SIG-M5 treated with dmso at 0.1 percent for 504 hours (cell line): ENCODE results near the gene WWOX.

ENCODE experiments used
- DNase-seq: peaks from one replicate; lab custom pipeline; 2025; ENCODE audit not compliant: unreplicated experiment; lab: John Stamatoyannopoulos, UW

WWOX gene

DNA sequence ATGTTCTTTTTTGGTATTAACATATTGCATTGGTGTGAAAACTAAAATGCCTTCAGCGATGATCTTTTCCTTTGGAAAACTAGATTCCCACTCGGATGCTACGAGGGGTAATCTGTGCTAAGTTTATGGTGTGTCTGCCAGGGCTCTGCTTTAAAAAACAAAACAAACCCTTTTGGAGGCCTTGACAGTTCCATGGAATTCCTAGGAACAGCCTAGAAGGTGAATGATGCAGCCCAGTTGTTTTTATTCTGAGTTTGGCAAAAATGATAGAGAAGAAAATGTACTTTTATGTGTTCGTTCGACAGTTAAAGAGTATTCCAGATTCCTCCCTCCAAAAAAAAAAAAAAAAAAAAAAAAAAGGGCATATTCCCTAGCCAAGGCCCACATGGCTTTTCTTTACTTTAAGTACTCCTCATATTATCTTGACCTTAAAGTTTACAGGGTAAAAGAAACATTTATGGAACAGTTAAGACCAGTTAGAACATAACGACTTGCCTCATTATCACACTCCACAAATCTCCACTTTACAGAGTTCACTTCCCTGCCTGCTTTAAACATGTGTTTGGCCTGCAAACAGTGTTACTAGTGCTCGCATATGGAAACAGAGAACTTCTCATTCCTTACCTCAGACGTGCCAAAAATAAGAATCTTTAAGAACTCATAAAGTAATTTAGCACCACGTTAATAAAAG lies 159.1 kb downstream of the WWOX start:
- no peak for DNase-seq

DNA sequence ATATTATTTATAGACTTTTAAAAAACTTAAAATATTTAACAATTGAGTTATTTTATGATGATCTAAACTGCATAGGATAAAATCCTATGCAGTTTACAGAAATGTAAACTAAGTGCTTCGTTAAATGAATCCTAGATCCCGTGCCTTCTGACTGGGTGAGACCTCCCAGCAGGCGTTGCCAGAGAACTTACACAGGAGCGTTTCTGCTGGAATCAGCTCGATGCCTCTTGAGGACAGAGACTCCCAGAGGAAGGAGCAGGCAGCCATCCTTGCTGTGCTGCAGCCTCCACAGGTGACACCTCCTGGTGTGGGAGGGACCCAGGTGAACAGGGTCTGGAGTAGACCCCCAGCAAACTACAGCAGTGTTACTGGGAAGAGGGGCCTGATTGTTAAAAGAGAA lies 160.4 kb downstream of the WWOX start:
- DNase-seq, result no peak

DNA sequence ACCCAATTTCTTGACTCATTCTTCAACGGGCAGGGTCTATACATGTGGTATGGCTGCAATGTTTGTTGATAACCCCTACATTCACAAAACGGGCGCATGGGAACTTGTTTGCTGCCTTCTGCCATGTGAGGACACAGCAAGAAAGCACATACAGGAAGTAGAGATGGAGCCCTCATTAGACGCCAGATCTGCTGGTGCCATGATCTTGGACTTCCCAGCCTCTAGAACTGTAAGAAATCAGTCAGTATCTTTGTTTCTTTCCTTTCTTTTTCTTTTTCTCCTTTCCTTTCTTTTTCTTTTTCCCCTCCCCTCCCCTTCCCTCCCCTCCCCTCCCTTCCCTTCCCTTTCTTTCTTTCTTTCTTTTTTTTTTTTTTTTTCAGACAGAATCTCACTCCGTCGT lies 165.2 kb downstream of the WWOX start:
- DNase-seq, result no peak

DNA sequence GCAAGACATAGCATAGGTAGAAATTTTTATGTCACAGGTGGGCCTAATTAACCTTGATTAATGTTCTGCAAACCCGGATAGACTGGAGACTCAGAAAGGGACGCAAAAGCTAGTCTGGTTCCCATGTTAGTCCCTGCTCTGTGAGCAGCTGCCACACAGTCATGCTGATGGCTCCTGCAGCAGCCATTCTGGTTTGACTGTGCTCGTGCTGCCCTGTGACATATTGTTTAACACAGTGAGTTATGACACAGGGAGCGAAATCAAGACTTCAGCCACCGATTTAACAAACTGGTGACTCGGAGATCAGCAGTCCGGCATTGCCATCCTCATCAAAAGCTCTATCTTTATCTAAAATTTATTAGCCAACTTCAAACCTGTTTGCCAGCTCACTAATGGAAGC lies 169.8 kb downstream of the WWOX start:
- no peak for DNase-seq

DNA sequence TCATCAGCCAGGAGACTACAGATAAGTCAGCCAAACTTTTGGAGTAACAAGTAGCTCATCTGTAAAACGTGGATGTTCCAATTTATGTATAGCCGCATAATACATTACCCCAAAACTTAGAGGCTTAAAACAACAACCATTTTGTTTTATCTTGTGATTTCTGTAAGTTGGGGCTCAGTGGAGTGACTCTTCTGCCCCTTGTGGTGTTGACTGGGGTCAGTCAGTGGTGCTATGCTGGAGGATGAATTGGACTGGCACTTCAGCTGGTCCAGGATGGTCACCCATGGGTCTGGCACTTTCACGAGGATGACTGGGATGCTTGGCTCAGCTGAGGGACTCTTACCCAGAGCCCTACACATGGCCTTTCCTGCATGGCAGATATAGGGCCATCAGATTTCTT lies 172.5 kb downstream of the WWOX start:
- DNase-seq, result no peak

DNA sequence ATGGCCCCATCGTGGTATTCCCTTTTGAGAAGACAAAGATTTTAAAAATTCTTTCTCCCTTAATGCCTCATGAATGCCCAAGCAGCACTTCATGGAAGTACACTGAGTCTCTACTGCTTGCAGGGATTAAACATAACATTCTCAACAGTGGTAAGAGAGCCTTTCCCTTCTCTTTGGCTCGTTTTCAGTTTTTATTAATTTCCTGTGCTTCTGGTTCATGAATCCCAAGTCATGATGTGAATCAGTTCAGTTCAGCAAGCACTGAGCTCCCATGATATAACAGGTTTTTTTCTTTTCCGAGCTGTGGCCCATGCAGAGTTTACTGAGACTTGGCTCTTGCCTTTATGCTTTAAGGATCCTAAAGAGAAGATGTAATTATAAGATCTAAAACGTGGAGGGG lies 175.3 kb downstream of the WWOX start:
- no peak for DNase-seq

DNA sequence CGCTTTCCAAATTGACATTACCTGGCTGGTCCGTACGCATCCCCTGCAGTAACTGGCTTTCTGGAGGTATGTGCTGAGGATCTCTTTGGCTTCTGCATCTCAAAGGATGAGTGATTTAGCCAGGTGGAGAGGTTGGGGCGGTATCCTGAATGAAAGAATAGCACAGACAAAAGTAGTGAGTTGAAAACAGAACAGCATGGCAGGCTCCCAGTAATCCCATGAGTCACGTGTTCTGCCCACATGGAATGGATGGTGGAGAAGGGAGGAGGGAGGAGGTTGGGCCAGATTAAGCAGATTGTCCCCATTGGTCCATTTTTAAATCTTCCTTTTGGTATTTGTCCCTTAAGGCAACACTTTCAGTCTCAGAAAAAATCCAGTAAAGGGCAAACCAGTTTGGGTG lies 176.0 kb downstream of the WWOX start:
- DNase-seq, result no peak

DNA sequence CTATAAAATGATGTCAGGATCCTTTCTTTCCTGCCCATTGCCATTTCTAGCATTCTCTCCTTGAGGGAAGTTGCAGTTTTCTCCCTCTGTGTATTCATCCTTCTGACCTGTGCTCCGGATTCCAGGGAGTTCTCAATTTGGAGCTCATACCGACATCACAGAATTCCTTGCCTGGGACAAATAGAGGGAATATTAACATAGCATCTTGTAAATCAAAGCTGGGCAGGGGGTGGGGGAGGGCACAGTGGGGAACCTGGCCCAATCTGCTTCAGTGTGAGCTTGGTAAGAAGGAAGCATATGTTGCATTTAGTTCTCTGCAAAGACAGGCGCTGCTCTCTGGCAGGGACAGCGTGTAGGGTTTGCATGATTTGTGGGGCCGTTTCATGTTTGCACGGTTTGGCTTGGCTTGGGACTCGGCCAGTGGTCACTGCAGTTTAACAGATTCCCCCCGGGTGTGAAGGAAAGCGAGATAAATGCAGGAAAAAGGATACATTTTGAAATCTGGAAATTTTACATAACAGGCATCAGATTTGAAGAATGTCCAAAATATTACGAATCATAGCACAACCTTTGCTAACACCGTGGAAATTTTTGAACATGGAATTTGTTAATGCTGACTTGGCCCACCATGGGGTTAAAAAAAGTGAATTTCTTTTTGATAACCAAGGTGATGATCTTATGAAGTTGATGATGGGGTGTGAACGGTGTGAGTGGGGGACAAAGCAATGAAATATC lies 178.0 kb downstream of the WWOX start:
- no peak for DNase-seq

DNA sequence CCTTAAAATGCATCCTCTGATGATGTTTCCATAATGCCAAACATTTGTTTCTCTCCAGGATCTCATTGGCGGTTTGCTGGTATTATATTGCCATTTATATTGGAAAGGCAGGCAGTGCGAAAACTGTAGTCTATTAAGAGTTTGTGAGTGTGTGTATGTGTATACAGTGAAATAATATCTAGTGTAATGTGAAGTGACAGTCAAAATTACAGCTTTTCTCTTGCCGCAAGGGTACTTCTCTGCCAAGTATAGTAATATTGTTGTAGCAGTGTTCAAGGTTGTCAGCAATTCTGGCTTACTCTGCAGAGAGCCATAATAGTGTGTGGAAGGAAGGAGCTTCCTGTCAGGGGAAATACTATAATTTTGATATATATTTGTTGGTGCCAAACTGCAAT lies 178.6 kb downstream of the WWOX start:
- no peak for DNase-seq

DNA sequence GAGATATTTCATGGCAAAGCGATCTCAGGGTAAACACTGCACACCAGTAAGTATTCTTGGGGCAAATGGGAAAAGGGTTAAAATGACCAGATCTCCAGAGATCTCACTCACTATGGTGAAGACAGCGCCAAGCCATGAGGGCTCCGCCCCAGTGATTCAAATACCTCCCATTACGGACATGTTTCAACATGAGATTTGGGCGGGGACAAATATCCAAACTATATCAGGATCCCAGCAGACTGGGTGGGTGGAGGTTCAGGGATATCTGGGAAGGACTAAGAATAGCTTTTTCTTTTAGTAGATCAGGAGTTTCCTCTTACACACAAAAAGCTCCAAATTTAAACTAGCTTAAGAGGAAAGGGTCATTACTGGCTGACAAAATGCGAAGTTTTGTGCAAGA lies 181.7 kb downstream of the WWOX start:
- no peak for DNase-seq

DNA sequence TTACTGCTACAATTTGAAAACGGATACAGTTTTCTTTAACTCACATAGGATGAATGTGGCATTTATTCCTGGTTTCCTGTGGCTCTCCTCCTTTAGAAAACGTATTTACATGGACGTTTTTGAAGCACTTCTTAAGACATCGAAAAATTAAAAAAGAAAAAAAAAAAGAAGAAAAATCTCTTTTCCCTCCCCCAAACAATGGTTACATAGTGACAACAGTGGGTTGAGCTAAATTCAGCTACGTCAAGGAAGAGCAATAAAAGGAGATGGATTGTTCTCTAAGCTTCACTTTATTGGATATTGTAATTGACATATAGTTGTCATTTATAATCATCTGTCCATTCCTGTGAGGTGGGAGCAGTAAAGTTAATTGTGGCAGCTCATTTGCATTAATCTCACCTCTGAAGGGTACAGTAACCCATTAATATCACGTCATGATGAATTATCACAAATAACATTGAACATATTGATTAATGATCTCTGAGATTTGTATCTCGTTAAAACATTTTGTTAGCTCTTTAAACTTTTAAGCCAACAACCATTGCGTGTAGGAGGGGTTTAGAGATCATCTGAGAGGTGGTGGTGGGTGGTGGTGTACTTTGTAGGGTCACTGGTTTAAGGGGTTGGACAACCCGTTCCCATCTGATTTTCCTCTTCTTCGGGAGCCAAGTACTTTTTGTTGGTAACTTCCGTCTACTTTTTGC lies 184.2 kb downstream of the WWOX start:
- no peak for DNase-seq

DNA sequence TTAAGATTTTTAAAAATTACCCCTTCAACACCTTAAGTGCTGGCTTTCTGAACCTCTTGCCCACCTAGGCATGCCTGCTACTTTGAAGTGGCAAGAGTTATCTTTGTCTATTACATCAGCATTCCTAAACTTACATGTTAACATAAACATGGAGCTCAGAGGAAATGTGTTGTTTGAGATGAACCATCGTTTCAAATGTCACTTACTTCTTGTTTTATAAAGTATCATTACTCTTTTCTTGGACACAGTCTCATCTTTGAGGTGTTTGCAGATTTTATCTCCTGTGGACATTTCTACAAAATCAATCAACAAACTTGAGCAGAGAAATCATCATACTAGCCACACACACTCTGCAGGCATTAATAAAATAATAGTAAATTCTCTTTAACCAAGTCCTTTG lies 184.9 kb downstream of the WWOX start:
- no peak for DNase-seq

DNA sequence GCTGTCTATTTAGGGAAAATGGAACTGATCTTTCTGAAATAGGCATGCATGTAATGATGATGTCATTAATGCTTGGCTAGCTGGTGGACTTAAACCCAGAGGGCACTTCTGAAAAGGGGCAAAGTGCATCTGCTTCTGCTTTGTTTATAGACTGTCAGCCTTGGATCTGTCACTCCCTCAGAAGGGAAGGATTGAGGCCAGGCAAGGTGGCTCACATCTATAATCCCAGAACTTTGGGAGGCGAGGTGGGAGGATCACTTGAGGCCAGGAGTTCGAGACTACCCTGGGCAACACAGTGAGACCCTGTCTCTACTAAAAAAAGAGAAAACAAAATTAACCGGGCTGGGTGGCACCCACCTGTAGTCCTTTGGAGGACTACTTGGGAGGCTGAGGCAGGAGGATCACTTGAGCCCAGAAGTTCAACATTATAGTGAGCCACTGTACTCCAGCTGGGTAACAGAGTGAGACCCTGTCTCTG lies 185.5 kb downstream of the WWOX start:
- DNase-seq, result no peak

DNA sequence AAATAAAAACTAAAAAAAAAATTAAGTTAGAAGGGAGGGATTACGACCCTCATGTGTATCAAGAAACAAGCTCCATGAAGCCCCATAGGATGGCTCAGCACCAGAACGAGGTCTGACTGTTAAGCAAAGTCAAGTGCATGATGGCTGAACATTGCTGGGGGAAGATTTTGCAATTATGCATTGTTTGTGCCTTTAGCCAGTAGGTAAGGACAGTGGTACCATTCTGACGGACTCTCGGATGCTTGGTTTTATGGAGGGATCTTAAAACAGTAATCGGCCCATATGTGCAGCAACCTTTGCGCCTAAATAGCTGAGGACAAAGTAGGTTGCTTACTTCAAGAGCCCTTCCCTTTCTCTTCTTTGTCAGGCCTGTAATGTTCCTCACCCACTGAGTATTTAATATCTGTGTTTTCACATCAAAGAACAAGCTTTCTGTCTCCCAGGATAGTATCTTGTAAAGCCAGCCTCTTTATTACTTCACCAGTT lies 186.0 kb downstream of the WWOX start:
- DNase-seq, result no peak

DNA sequence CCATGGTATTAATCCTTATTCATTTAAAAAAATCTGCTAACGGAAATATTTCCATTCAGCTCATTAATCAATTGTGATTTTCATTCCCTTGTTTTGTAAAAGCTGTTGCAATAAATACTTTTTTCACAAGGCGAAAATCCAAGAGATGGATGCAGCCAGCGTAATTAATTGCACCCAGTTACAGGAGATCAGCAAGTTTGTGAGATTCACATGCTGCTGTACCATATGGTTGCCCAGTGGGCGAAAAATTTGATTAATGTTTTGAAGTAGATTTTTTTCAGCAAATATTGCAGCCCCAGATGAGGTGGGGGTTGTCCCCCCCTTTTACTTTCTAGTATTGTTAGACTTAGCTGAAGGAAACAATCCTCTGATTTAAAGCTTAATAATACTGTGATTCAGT lies 186.6 kb downstream of the WWOX start:
- no peak for DNase-seq

DNA sequence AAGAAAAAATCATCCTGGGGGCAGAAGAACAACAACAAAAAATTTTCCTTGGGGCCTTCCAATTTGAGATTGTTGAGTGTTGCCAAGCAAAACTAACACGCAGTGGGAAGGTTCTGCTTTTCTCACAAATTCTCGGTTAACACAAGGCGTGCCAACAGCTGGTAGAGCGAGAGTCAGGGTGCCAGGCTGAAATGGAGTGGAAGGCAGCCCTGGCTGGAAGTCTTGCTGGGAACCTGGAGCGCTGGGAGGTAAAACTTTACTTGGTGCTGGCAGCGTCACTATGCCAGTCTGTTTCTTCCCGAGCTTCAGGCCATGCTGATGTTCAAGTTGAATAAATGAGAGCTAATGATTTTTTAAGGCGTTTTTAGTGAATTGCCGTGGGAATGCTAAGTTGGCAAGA lies 189.4 kb downstream of the WWOX start:
- DNase-seq, result no peak

DNA sequence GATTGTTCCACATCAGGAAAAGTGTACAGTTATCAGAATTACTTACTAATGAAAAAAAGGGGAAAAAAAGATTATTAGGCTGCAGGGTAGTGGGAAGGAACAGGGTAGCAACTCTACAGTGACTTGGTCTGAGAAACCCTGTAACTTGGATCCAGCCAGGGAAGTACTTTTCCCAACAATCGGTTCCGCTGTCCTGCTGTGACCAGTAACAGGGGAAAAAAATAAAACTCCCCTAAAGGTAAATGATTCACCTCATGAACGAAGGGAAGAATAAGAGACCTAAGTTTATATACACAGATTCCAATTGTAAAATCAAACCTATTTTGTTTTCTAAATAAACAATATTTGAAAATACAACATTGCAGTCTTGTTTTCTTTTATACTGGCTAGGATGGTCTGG lies 189.9 kb downstream of the WWOX start:
- no peak for DNase-seq

DNA sequence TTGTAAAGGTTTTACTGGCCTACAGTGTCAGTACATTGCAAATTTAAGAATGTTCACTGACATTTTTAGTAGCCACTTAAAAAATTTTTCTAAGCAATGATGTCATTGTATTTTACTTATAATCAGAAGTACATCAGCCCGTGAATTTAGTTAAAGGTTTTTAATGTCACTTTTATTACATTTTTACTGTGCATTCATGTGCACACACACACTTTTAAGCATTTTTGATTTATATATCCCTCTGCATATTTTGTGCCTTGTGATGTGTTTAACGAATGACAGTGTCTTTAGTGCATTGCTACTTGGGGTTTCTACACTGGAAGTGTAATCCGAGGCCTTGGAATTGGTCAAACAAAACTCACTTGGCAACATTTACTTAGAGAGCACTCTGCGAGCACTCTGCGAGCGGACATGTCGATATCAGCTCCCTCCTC lies 190.4 kb downstream of the WWOX start:
- DNase-seq, result no peak

DNA sequence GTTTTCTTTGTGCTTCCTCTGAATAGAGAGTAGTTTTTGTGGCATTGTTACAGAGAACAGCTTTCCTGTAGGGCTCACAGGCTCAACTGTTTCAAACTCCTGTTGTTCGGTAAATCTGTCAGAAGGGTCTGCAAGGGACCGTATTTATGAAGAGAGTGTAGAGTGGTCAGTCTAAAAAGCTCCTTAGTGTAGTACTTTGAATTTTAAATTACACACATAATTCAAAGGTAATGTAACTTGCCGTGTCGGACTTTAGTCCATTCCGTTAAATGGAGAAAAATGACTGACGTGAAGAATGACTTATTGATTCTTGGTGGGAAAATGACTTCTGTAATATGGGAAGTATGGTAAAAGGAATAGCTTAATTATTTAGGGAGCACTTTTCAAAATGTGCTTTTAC lies 190.9 kb downstream of the WWOX start:
- DNase-seq, result no peak

DNA sequence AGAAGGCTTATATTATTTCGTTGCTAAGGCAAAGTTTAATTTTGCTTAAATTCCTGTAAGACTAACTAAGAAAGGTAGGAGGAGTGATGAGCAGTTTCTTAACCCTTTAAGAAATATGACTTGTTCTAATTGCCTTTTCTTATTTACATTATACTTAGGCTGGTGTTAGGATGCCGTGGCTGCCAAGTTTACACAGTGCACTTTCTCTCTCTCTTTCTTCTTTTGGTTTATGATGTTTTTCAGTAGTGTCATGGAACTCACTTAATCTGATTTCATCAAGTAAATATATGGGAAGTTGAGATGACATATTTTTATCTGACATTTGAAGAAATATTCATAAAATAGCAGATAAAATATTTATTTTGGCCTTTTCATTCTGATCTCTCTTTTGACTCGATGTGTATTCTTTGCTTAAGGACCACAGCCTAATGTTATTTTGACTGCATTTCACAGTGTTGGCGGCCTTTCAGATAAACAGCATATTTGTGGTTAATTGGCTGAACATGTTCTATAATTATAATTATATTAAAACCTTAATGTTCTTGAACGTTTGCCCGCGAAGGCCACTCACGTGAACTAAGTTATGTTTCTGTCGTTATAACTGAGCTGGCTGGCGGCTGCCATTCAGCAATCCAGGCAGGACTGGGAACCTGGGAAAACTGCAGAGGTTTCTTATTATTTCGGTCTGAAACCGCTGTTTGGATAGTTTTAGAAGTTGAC lies 191.6 kb downstream of the WWOX start:
- no peak for DNase-seq

DNA sequence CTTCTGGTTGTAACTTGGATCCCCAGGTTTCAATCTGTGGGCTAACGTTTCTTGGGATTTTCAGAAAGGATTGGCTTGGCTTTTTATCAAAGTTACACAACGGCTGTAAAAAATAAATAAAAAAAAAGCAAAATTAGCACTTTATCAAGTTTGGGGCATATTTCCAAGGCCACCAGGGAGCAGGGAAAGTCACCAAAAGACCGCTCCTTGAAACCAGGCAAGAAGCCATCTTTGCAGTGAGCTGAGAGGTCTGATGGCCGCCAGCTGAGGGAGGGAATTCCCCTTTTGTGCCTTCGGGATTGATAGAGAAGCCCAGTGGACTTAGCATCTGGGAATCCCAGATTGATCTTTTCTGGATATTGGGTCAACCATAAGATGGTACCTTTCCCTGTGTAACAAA lies 192.2 kb downstream of the WWOX start:
- no peak for DNase-seq
